ENCODE results near the gene PPIG.

PPIG gene

DNA sequence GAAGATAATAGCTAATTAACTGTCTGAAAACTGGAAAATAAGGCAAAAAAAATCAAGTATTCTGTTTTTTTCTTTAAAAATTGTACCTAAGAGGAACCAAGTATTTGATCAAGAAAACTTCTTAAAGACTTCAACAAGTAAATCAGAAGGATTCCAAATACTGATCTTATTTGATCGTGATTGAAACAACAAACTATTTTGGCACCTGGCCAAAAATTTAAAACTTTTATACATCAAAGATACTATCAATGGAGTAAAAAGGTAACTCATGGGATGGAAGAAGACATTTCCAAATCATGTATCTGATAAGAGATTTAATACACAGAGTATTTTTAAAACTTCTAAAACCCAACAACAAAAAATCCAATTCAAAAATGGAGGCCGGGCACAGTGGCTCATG is 63.3 kb downstream of the PPIG start:
- H3K4me3 ChIP-seq (replicated peaks in 1 of 2; ENCODE audit: low read depth in 2 of 2, low read length in 2 of 2): no peak overlapping the region
- DNase-seq (ENCODE audit: low read depth in 2 of 2): no peak
- no peak for TF ChIP-seq CTCF (IDR thresholded peaks at IDR 0.05; ENCODE audit: low read depth, low read length)

- TF ChIP-seq CTCF (IDR thresholded peaks at IDR 0.05; ENCODE audit: low read depth, low read length): no peak
- DNase-seq (ENCODE audit: low read depth in 2 of 2): no peak
Measured at GRCh38 chr2:169649278-169649677, 65.1 kb downstream of the PPIG start.

DNA sequence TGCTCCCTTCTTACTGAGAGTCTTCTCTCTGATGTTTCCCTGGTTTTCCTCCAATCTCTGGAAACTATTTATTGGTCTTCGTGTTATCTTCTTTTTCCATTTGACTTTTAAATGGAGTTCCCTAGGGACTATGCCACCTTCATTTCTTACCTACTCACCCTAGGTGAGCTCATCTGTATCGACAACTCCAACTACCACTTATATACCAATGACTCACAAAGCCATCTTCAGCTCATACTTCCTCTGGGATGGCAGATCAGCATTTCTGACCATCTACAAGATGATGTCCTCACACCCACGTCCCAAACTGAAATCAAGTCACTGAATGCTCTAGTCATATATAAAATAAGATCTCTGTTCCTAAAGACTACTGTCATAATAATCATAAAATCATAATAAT is 69.5 kb downstream of the PPIG start:
- DNase-seq (ENCODE audit: low read depth in 2 of 2): no peak
- H3K4me3 ChIP-seq (replicated peaks in 1 of 2; ENCODE audit: low read depth in 2 of 2, low read length in 2 of 2): no peak overlapping the region
- TF ChIP-seq CTCF (IDR thresholded peaks at IDR 0.05; ENCODE audit: low read depth, low read length): no peak

More at GRCh38 chr2:169649278-169649677, 65.1 kb downstream of the PPIG start:
- H3K4me3 ChIP-seq (replicated peaks in 1 of 2; ENCODE audit: low read depth in 2 of 2, low read length in 2 of 2): no peak overlapping the region

GRCh38 chr2:169656164-169656563 is 72.0 kb downstream of the PPIG start:
- no peak overlapping the region for H3K4me3 ChIP-seq (replicated peaks in 1 of 2; ENCODE audit: low read depth in 2 of 2, low read length in 2 of 2)
- TF ChIP-seq CTCF (IDR thresholded peaks at IDR 0.05; ENCODE audit: low read depth, low read length): no peak
- no peak for DNase-seq (ENCODE audit: low read depth in 2 of 2)

DNA sequence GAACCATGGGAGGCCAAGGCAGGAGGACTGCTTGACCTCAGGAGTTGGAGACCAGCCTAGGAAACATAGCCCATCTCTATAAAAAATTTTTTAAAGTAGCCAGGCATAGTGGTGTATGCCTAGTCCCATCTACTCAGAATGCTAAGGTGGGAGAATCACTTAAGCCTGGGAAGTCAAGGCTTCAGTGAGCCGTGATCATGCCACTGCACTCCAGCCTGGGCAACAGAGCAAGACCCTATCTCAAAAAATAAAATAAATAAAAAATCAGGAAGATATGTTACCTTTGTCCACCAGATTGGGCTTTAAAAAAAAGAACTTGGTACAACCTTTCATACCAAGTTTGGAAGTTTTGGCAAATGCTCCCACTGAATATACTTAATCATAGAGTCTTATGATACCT is 74.7 kb downstream of the PPIG start:
- DNase-seq (ENCODE audit: low read depth in 2 of 2): no peak
- H3K4me3 ChIP-seq (replicated peaks in 1 of 2; ENCODE audit: low read depth in 2 of 2, low read length in 2 of 2): no peak overlapping the region
- TF ChIP-seq CTCF (IDR thresholded peaks at IDR 0.05; ENCODE audit: low read depth, low read length): no peak

DNA sequence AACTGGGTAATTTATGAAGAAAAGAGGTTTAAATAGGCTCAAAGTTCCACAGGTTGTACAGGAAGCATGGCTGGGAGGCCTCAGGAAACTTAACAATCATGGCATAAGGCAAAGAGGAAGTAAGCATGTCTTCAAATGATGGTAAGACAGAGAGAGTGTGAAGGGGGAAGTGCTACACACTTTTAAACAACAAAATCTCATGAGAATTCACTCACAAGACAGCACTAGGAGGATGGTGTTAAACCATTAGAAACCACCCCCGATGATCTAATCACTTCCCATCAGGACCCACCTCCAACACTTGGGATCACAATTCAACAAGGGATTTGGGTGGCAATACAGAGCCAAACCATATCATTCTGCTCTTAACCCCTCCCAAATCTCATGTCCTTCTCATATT is 75.2 kb downstream of the PPIG start:
- no peak for DNase-seq (ENCODE audit: low read depth in 2 of 2)
- TF ChIP-seq CTCF (IDR thresholded peaks at IDR 0.05; ENCODE audit: low read depth, low read length): no peak
- no peak overlapping the region for H3K4me3 ChIP-seq (replicated peaks in 1 of 2; ENCODE audit: low read depth in 2 of 2, low read length in 2 of 2)

- no peak overlapping the region for H3K4me3 ChIP-seq (replicated peaks in 1 of 2; ENCODE audit: low read depth in 2 of 2, low read length in 2 of 2)
- TF ChIP-seq CTCF (IDR thresholded peaks at IDR 0.05; ENCODE audit: low read depth, low read length): no peak
- no peak for DNase-seq (ENCODE audit: low read depth in 2 of 2)
Measured at GRCh38 chr2:169661265-169661664, 77.1 kb downstream of the PPIG start.
